Tibial artery (tissue), 4 donors: ENCODE measurements around the gene CATSPERB.
"Not testable (repeated sequence)": the region's sequence is repeated elsewhere in the genome, so short reads cannot be mapped to it uniquely, and the experiment has no call there.

Source experiments
- DNase-seq, 2 donors: peaks; one replicate each; pipeline ENCODE4 v3.0.0-alpha.2; 2019
- H3K27ac ChIP-seq, 2 donors: fragments of 200-600 bp; sonication (generic) in 1 of 2; 1 replicate in 1 of 2; 2 replicates in 1 of 2; pipeline ENCODE4 v1.5.1; 2018 to 2019; ENCODE audit warnings: mild to moderate bottlenecking in 1 of 2
- H3K27me3 ChIP-seq, 2 donors: fragments of 200-600 bp; sonication (generic) in 1 of 2; one replicate each; pipeline versions ENCODE4 v1.5.1 to v1.6.0; 2016 to 2019
- H3K36me3 ChIP-seq, 3 donors: fragments of 200-600 bp; sonication (generic) in 2 of 3; one replicate each; pipeline ENCODE4 v1.5.1; 2016 to 2019; ENCODE audit warnings: mild to moderate bottlenecking in 2 of 3
- H3K4me1 ChIP-seq, 4 donors: fragments of 200-600 bp; sonication (generic) in 2 of 4; 1 replicate in 3 of 4; 2 replicates in 1 of 4; pipeline ENCODE4 v1.5.1; 2016 to 2019
- H3K4me3 ChIP-seq, 2 donors: fragments of 200-600 bp; sonication (generic) in 1 of 2; 1 replicate in 1 of 2; 2 replicates in 1 of 2; pipeline ENCODE4 v1.5.1; 2018 to 2019; ENCODE audit warnings: mild to moderate bottlenecking in 2 of 2
- H3K9me3 ChIP-seq, 3 donors: fragments of 200-600 bp; sonication (generic) in 1 of 3; one replicate each; pipeline ENCODE4 v1.5.1; 2016 to 2019
- CTCF ChIP-seq, 2 experiments: fragments of 200-600 bp in 1 of 2; fragments of 450-650 bp in 1 of 2; IDR thresholded peaks; one replicate each; pipeline ENCODE4 v1.5.1; 2017 to 2019; ENCODE audit warnings: antibody characterized with exemption in 2 of 2, mild to moderate bottlenecking in 1 of 2, moderate library complexity in 1 of 2
- intact Hi-C: fragments of 100-400 bp; cut with DNase I; formaldehyde crosslinking; loops from one replicate; pipeline ENCODE4 v1.15.0; 2023; ENCODE audit warnings: low total_unique reads

The CATSPERB gene

GRCh38 chr14:91694643-91695042, 37.2 kb downstream of the CATSPERB start:
- no peaks in the 10 kb centered on the region for H3K27me3 ChIP-seq
- H3K36me3 ChIP-seq, result peaks cover 0 to 5% (median 0%) of the 10 kb centered on the region in 3 donors
- no peaks in the 10 kb centered on the region for H3K9me3 ChIP-seq
- intact Hi-C loops, result no loop called here
- H3K4me1 ChIP-seq, result no peaks in the 10 kb centered on the region
- DNase-seq, result no peak
- H3K27ac ChIP-seq, result no peak overlapping the region
- no peak overlapping the region for H3K4me3 ChIP-seq
- TF ChIP-seq CTCF (IDR thresholded peaks at IDR 0.05), result no peak

GRCh38 chr14:91693346-91693745, 38.5 kb downstream of the CATSPERB start:
- Histone ChIP-seq H3K36me3 (peaks cover 0 to 5% (median 0%) of the 10 kb centered on the region in 3 donors), H3K4me3 (no peak overlapping the region), H3K9me3 (no peaks in the 10 kb centered on the region), H3K4me1 (no peaks in the 10 kb centered on the region), H3K27ac (no peak overlapping the region), H3K27me3 (no peaks in the 10 kb centered on the region)
- DNase-seq, result no peak
- intact Hi-C loops, result no loop called here
- TF ChIP-seq CTCF (IDR thresholded peaks at IDR 0.05), result no peak

GRCh38 chr14:91692075-91692474, 39.8 kb downstream of the CATSPERB start:
- H3K4me1 ChIP-seq, result no peaks in the 10 kb centered on the region
- no peak overlapping the region for H3K4me3 ChIP-seq
- intact Hi-C loops, result no loop called here
- peaks cover 0 to 5% (median 0%) of the 10 kb centered on the region in 3 donors for H3K36me3 ChIP-seq
- no peak for DNase-seq
- no peak for TF ChIP-seq CTCF (IDR thresholded peaks at IDR 0.05)
- no peaks in the 10 kb centered on the region for H3K27me3 ChIP-seq
- no peaks in the 10 kb centered on the region for H3K9me3 ChIP-seq
- no peak overlapping the region for H3K27ac ChIP-seq

- no peak for TF ChIP-seq CTCF (IDR thresholded peaks at IDR 0.05)
- intact Hi-C loops, result no loop called here
- Histone ChIP-seq H3K27ac (no peak overlapping the region), H3K36me3 (peaks cover 0 to 5% (median 0%) of the 10 kb centered on the region in 3 donors), H3K4me3 (no peak overlapping the region), H3K4me1 (no peaks in the 10 kb centered on the region), H3K9me3 (no peaks in the 10 kb centered on the region), H3K27me3 (no peaks in the 10 kb centered on the region)
- no peak for DNase-seq
These were observed 42.3 kb downstream of the CATSPERB start for GRCh38 chr14:91689608-91690007.

GRCh38 chr14:91687436-91687835, 44.5 kb downstream of the CATSPERB start:
- H3K4me1 ChIP-seq, intact Hi-C loops, DNase-seq, H3K4me3 ChIP-seq, H3K27me3 ChIP-seq, H3K27ac ChIP-seq, H3K36me3 ChIP-seq, H3K9me3 ChIP-seq: not testable (repeated sequence)

GRCh38 chr14:91685600-91685999, 46.3 kb downstream of the CATSPERB start:
- Histone ChIP-seq H3K27me3 (no peaks in the 10 kb centered on the region), H3K36me3 (peaks cover 0 to 5% (median 0%) of the 10 kb centered on the region in 3 donors), H3K9me3 (no peaks in the 10 kb centered on the region), H3K27ac (no peak overlapping the region), H3K4me1 (no peaks in the 10 kb centered on the region), H3K4me3 (no peak overlapping the region)
- TF ChIP-seq CTCF (IDR thresholded peaks at IDR 0.05), result no peak
- intact Hi-C loops, result no loop called here
- no peak for DNase-seq
